Occipital lobe (tissue), 2 donors: ENCODE measurements around the gene ROBO2. TPM values are rescaled to one million over a fixed set of nuclear protein-coding genes. Genes with fewer than 3 reads are reported as not detected.

Experiments
- DNase-seq: peaks from one replicate; lab custom pipeline; 2025; lab: John Stamatoyannopoulos, UW
- total RNA-seq: library from RNA; depleted of rRNA; stranded (reverse); fragments of >200 nt; gene quantifications from one replicate; pipeline ENCODE4 v1.2.3, GENCODE V29; 2014

ROBO2 gene
- total RNA-seq, 1 donor from 2014 or later, result 377 TPM

GRCh38 chr3:77096966-77097890 lies 57.3 kb downstream of the ROBO2 start:
- no peak for DNase-seq

- DNase-seq, result no peak
These were observed 63.3 kb downstream of the ROBO2 start for GRCh38 chr3:77102951-77103769.

- DNase-seq, result no peak
These were observed 82.8 kb downstream of the ROBO2 start for GRCh38 chr3:77122652-77123051.

DNA sequence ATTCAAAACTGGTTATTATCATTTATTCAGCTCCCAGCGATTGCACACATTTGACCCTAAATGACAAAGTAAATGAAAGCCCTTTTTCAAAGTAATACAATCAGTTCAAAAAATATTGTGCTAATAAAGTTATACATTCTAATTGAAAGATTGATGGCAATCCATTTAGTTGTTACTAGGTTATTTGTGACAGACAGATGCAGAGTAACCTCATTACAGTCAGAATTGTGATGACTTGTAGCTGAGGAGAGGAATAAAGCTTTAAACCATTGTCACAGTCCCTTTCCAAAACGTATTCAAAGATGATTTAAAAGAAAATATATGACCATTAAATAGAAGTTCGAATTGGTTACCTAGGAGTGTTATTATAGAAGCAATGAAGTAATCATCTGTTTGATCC lies 86.1 kb downstream of the ROBO2 start:
- DNase-seq, result no peak

GRCh38 chr3:77134769-77135168 lies 94.9 kb downstream of the ROBO2 start:
- DNase-seq, result no peak

DNA sequence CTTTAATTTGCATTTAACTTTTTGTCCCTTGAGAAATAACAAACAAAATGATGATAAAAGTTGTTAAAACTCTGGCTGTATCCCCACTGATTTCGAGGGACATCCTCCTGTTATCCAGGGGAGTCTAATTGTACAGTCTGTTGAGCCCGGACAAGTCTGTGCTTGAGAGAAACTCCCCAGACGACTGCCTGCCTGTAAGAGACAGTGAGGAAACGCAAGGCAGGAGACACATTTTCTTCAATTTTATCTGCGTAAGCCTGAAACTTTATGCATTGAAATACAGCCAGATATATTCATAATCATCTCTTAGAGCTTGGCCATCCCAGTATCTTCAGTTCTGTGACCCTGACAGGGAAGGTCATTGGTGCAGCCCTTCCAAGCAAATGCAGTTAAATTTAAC lies 97.7 kb downstream of the ROBO2 start:
- DNase-seq, result no peak

DNA sequence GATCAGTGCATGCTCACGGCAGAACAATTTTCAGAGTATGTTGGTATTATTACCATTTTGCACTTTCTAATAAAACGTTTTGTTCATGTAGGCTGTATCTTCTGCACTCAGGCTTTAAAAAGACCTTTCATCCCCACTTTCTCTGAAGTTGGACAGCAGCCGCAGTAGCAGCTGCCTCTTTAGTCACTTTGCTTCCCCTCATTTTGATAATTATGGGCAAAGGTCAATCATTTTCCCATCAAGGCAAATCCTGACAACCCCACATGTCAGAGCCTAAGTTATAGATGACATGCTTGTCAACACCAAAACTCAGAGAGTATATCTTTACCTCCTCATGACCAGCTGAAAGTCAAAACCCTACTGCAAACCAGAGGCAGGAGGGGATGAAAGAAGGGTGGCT lies 99.7 kb downstream of the ROBO2 start:
- DNase-seq, result no peak

DNA sequence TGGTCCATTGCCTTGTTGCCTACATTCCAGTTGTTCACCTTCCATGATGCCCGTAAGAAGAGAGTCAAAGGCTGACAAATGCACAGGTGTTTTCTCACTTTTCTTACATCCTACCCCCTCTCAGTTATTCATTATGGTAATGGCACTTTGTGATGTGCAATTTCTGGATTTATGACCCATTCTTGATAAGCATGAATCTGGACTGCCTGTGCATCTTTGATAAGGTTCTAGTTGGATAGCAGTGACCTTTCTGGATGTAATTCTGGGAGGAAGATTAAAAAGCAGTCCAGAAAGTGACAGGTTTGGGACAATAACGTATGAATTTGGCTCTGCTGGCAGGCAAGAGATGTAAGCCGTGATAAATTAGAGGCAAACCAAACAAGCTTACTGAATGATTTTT lies 101.5 kb downstream of the ROBO2 start:
- no peak for DNase-seq

DNA sequence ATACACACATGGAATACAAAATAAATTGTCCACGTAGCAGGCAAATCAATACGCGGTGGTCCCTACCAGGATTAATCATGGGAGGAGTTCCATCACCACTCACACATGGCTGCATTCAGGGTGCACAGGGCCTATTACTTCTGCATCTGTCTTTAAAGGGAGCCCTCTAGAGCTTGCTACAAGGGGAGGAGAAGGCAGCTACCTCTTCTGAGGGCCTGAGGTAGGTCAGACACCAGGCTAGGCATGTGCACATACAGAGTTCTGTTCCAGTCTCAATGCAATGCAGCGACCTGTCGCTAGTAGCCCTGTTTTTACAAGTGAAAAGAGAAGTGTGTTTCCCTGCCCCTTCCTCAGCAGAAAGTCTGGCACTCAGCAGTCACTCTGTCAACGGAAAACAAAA lies 102.7 kb downstream of the ROBO2 start:
- DNase-seq, result no peak

- DNase-seq, result no peak
These were observed 106.1 kb downstream of the ROBO2 start for GRCh38 chr3:77146004-77146403.

- no peak for DNase-seq
These were observed 108.1 kb downstream of the ROBO2 start for GRCh38 chr3:77147836-77148578.

DNA sequence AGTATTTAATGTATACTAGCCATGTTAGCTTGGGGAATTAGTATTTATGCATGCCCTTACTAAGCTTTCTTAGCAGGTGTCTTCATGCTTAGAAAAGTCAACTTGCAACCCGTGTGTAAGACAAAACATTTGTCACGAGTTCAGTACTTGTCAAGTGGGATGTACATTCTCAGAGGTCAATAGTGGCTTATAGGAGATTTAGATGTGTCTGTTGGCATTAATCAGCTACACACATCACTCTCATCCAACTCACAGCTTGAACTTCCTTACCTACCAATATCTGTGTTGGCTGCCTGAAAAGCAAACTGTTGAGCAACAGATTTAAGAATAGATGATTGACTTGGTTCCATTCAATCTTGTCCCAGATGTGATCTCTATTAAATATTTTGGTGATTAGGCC lies 109.5 kb downstream of the ROBO2 start:
- no peak for DNase-seq

DNA sequence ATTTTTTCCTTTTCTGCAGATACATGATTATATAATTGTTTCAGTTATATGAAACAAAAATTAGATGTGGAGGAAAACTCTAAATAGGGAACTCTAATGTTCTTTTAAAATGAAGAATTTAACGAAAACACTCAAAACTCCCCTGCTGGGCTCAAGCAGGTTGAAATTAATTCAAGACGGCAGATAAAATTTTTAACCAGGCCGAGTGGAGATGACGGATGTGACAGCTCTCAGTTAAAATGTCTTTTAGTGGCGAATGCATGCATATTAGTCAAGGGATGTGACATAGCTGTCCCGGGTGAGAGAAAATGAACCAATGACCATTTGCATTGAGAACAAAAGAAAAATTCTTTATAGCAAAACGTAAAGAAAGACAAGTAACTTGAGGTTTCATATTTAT lies 110.1 kb downstream of the ROBO2 start:
- no peak for DNase-seq

GRCh38 chr3:77150759-77151158 lies 110.9 kb downstream of the ROBO2 start:
- no peak for DNase-seq

- DNase-seq, result no peak
These were observed 119.1 kb downstream of the ROBO2 start for GRCh38 chr3:77158730-77159581.

DNA sequence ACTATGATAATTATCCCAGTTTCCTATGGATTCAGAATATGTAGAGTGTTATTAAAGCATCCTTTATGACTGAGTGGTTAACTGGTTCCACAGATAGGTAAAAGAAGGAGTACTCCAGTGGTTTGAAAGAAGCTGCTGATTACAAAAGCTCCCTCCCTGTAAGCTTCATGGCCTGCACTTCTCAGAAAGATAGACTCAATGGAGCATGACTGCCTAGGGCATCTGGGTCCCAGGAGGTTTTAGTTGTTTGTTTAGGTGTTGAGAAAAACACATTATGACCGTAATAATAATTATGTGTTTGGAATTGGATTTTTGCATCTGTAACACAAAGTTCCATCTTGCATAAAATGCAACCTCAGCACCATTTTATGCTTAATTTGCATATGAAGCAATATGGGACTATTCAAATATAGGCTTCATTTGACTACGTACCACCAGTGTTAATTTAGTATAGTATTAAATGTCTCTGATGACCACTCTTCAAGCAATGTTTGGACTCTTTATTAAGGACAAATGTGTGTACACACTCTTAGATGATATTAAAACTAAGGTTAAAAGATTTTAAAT lies 121.1 kb downstream of the ROBO2 start:
- DNase-seq, result no peak

GRCh38 chr3:77169823-77170222 lies 129.9 kb downstream of the ROBO2 start:
- DNase-seq, result no peak

GRCh38 chr3:77171026-77171425 lies 131.1 kb downstream of the ROBO2 start:
- no peak for DNase-seq

DNA sequence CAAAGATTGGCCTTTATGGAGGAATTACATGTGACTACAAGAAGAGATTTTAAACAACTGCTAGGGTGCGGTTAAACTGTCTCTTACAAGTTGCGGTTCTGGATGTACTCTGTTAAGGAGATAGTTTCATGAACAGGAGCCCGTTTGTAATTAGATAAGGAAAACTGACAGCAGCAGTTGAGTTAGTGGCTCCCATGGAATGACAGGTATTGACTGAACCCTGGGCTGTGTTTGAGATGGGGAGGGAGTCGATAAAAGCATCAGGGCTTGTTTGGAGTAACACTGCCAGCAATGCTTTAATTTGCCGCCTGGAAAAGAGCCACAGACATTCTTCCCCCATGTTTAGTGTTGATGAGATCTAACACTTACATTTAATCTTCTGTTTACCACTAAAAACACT lies 139.9 kb downstream of the ROBO2 start:
- no peak for DNase-seq

- no peak for DNase-seq
These were observed 142.4 kb downstream of the ROBO2 start for GRCh38 chr3:77182341-77182740.

- no peak for DNase-seq
These were observed 146.4 kb downstream of the ROBO2 start for GRCh38 chr3:77186319-77186718.
